Mammary epithelial cell (primary cell): ENCODE data around the gene C19orf81.

ENCODE experiments used
- EZH2 ChIP-seq: IDR thresholded peaks from 2 replicates; pipeline ENCODE4 v1.6.1; 2012; ENCODE audit warnings: low read length, inconsistent platforms, borderline replicate concordance
- TF ChIP-seq, protein P1 (sequence below), 2 donors: IDR thresholded peaks in 1 of 2; conservative IDR thresholded peaks in 1 of 2; 2 replicates each; pipeline ENCODE4 v1.5.1; 2011 to 2012; ENCODE audit warnings: inconsistent platforms in 2 of 2, low read length in 2 of 2, mild to moderate bottlenecking in 2 of 2, control low read depth in 1 of 2, low read depth in 1 of 2; ENCODE audit not compliant: insufficient read depth in 1 of 2; ENCODE audit errors: extremely low read depth in 1 of 2

DNA sequence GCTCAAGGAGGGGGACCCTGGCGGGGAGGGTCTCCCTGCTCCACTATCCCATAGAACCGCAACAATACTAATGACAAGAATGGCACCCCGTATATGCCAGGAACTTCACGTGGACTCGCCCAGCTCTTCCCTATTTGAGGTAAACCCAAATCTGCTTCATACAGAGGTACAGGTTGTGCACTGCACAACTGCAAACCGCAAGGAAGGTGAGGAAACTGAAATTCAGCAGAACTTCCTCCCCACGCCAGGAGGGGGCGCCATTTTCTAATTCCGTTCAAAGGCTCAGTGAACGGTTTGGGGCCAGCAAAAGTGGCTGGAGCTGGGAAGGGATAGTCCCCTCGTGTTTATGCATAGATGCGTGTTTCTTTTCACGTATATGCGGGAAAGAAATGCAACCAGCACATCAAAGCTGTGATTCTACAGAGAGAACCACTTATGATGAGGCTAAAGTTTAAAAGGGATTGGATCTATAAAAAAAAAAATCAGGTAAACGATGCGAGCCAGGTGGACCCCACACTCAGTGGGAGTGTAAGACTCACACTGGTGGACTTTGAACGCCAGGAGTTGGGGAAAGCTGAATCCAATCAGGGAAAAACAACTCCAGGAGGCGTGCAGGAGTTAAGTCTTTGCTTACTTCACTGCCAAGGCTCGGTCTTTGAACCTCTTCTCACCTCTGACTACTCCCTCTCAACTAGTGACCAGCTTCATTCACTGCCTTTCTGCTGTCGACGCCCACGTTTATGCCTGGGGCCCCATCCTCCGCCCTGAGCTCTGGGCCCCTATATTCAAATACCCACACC is 20.3 kb downstream of the C19orf81 start:
- TF ChIP-seq, protein P1, sequence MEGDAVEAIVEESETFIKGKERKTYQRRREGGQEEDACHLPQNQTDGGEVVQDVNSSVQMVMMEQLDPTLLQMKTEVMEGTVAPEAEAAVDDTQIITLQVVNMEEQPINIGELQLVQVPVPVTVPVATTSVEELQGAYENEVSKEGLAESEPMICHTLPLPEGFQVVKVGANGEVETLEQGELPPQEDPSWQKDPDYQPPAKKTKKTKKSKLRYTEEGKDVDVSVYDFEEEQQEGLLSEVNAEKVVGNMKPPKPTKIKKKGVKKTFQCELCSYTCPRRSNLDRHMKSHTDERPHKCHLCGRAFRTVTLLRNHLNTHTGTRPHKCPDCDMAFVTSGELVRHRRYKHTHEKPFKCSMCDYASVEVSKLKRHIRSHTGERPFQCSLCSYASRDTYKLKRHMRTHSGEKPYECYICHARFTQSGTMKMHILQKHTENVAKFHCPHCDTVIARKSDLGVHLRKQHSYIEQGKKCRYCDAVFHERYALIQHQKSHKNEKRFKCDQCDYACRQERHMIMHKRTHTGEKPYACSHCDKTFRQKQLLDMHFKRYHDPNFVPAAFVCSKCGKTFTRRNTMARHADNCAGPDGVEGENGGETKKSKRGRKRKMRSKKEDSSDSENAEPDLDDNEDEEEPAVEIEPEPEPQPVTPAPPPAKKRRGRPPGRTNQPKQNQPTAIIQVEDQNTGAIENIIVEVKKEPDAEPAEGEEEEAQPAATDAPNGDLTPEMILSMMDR (conservative IDR thresholded peaks at IDR 0.05 in 1 of 2, IDR thresholded peaks at IDR 0.05 in 1 of 2; ENCODE audit: extremely low read depth in 1 of 2, insufficient read depth in 1 of 2, low read depth in 1 of 2, low read length in 2 of 2), result peak; percentile 78 to 79
- peak; percentile 89 for TF ChIP-seq EZH2
